Naive thymus-derived CD4-positive, alpha-beta T cell (primary cell): ENCODE measurements around the gene PSMD3. TPM values are rescaled to one million over a fixed set of nuclear protein-coding genes. Genes with fewer than 3 reads are reported as not detected.

ENCODE experiments used
- ATAC-seq: fragments of 150-1000 bp; cut with Tn5 transposase; 2 replicates; pipeline ENCODE4 v1.10.0; 2021; ENCODE audit warnings: mild to moderate bottlenecking, moderate library complexity
- CTCF ChIA-PET: fragments of 350-600 bp; sonication (Branson Sonifier 250); formaldehyde crosslinking; loops from one replicate; lab custom pipeline; 2021; ENCODE audit warnings: antibody characterized with exemption; lab: Charles Lee
- POLR2A ChIA-PET: fragments of 350-600 bp; sonication (Branson Sonifier 250); formaldehyde crosslinking; loops from one replicate; lab custom pipeline; 2021; ENCODE audit warnings: antibody characterized with exemption, inconsistent platforms; lab: Charles Lee
- DNase-seq, 9 donors: peaks; one replicate each; pipeline versions ENCODE4 v3.0.0 to v3.0.0-alpha.2; 2020 to 2022; ENCODE audit warnings: mixed read lengths in 1 of 9
- H3K27ac ChIP-seq: one replicate; pipeline ENCODE4 v1.7.0; 2013; ENCODE audit warnings: mild to moderate bottlenecking, low read depth, low read length, moderate library complexity
- H3K27me3 ChIP-seq, 2 donors: one replicate each; pipeline ENCODE4 v1.7.0; 2013; ENCODE audit warnings: low read length in 2 of 2, mild to moderate bottlenecking in 2 of 2, moderate library complexity in 2 of 2; ENCODE audit not compliant: control insufficient read depth in 2 of 2, insufficient read depth in 2 of 2
- H3K36me3 ChIP-seq, 3 experiments: 1 replicate in 2 of 3; 2 replicates in 1 of 3; pipeline ENCODE4 v1.7.0; 2013; ENCODE audit warnings: low read length in 3 of 3, mild to moderate bottlenecking in 3 of 3, moderate library complexity in 1 of 3; ENCODE audit not compliant: insufficient read depth in 3 of 3, control insufficient read depth in 2 of 3
- H3K4me1 ChIP-seq, 2 donors: one replicate each; pipeline ENCODE4 v1.7.0; 2013; ENCODE audit warnings: low read length in 2 of 2, mild to moderate bottlenecking in 2 of 2, moderate library complexity in 1 of 2; ENCODE audit not compliant: control insufficient read depth in 2 of 2, insufficient read depth in 2 of 2
- H3K4me3 ChIP-seq: 2 replicates; pipeline ENCODE4 v1.7.0; 2013; ENCODE audit warnings: mild to moderate bottlenecking, low read length
- H3K9me3 ChIP-seq, 3 experiments: 1 replicate in 2 of 3; 2 replicates in 1 of 3; pipeline ENCODE4 v1.7.0; 2013; ENCODE audit warnings: low read length in 3 of 3; ENCODE audit not compliant: control insufficient read depth in 2 of 3
- H3K27ac Mint-ChIP-seq, 9 donors: one replicate each; pipeline ENCODE4 v1.8.0; 2020 to 2022; ENCODE audit warnings: mixed read lengths in 9 of 9, mild to moderate bottlenecking in 8 of 9, moderate library complexity in 5 of 9, inconsistent platforms in 2 of 9
- H3K27me3 Mint-ChIP-seq, 5 donors: one replicate each; pipeline ENCODE4 v1.8.0; 2021 to 2022; ENCODE audit warnings: mixed read lengths in 5 of 5, mild to moderate bottlenecking in 1 of 5
- H3K36me3 Mint-ChIP-seq, 5 donors: one replicate each; pipeline ENCODE4 v1.8.0; 2020 to 2022; ENCODE audit warnings: mixed read lengths in 5 of 5, mild to moderate bottlenecking in 3 of 5, inconsistent platforms in 1 of 5
- H3K4me1 Mint-ChIP-seq, 7 donors: one replicate each; pipeline ENCODE4 v1.8.0; 2020 to 2022; ENCODE audit warnings: mixed read lengths in 7 of 7, mild to moderate bottlenecking in 3 of 7, inconsistent platforms in 1 of 7
- H3K4me3 Mint-ChIP-seq, 10 donors: one replicate each; pipeline ENCODE4 v1.8.0; 2020 to 2022; ENCODE audit warnings: mild to moderate bottlenecking in 10 of 10, mixed read lengths in 10 of 10, moderate library complexity in 6 of 10, inconsistent platforms in 2 of 10
- H3K9me3 Mint-ChIP-seq, 11 donors: one replicate each; pipeline ENCODE4 v1.8.0; 2020 to 2022; ENCODE audit warnings: mixed read lengths in 11 of 11, mild to moderate bottlenecking in 4 of 11, inconsistent platforms in 1 of 11, moderate library complexity in 1 of 11
- intact Hi-C, 2 donors: fragments of 100-400 bp; cut with micrococcal nuclease; formaldehyde crosslinking; loops; one replicate each; pipeline ENCODE4 v1.15.1; 2023
- polyA plus RNA-seq, 2 donors: library from polyadenylated mRNA; unstranded; fragments of 300-500 nt; fragmentation: Illumina TruSeq; gene quantifications; one replicate each; pipeline ENCODE4 v1.2.3, GENCODE V29; 2021
- total RNA-seq, 6 experiments: library from RNA in 5 of 6; stranded (reverse) in 5 of 6; gene quantifications; 1 replicate in 5 of 6; 2 replicates in 1 of 6; pipeline ENCODE4 v1.2.3 and lab custom pipeline; 2021 to 2026

Gene PSMD3
- total and polyA plus RNA-seq, 7 experiments from 2014 or later: 44.6 to 111 (median 66.5) TPM

GRCh38 chr17:39954876-39955275 lies 25.7 kb upstream of the PSMD3 start:
- Mint-ChIP-seq H3K4me3 (peak overlapping the region in 3 of 10 donors; percentile 17 to 45 (median 42)), H3K4me1 (peaks cover 7 to 38% (median 20%) of the 10 kb centered on the region in 7 donors), H3K27ac (peak overlapping the region in 2 of 9 donors; percentile 55 to 56), H3K36me3 (no peaks in the 10 kb centered on the region), H3K27me3 (peaks cover 0 to 11% (median 0%) of the 10 kb centered on the region in 5 donors), H3K9me3 (no peaks in the 10 kb centered on the region)
- ATAC-seq (no peak), DNase-seq (no peak)
- intact Hi-C loops: no loop called here
- Histone ChIP-seq H3K9me3 (no peaks in the 10 kb centered on the region), H3K27me3 (no peaks in the 10 kb centered on the region), H3K27ac (no peak overlapping the region), H3K36me3 (no peaks in the 10 kb centered on the region), H3K4me1 (peaks cover 5 to 19% of the 10 kb centered on the region in 2 donors), H3K4me3 (no peak overlapping the region)
- POLR2A ChIA-PET: interaction anchor here (1.4 to 3.6 kb wide), 3 partner anchors 25 to 28 kb away, joined by 3 to 21 read pairs (median 13); partner anchors contain the start of genes LRRC3C, ORMDL3 and PSMD3
- CTCF ChIA-PET: interaction anchor here (0.6 to 5.3 kb wide), 4 partner anchors 10 to 321 kb away, joined by 3 to 41 read pairs (median 6); partner anchors contain the start of gene PSMD3

- Histone ChIP-seq H3K9me3 (no peaks in the 10 kb centered on the region), H3K36me3 (no peaks in the 10 kb centered on the region), H3K4me3 (no peak overlapping the region), H3K27me3 (no peaks in the 10 kb centered on the region), H3K4me1 (peaks cover 5 to 19% of the 10 kb centered on the region in 2 donors), H3K27ac (no peak overlapping the region)
- ATAC-seq (no peak), DNase-seq (no peak)
- no peaks in the 10 kb centered on the region for H3K9me3 Mint-ChIP-seq
- H3K27me3 Mint-ChIP-seq: peaks cover 0 to 9% (median 0%) of the 10 kb centered on the region in 5 donors
- H3K4me3 Mint-ChIP-seq: peak overlapping the region in 1 of 10 donors; percentile 26
- peaks cover 7 to 33% (median 23%) of the 10 kb centered on the region in 7 donors for H3K4me1 Mint-ChIP-seq
- ChIA-PET POLR2A (interaction anchor here (3.6 kb wide), 1 partner anchor 24 kb away, joined by 21 read pairs; the partner anchor contains the start of gene PSMD3), CTCF (interaction anchor here (0.8 to 5.3 kb wide), 2 partner anchors 24 to 58 kb away, joined by 5 to 41 read pairs; partner anchors contain the start of gene PSMD3)
- H3K36me3 Mint-ChIP-seq: no peaks in the 10 kb centered on the region
- peak overlapping the region in 1 of 9 donors; percentile 55 for H3K27ac Mint-ChIP-seq
- intact Hi-C loops: no loop called here
Measured at GRCh38 chr17:39955726-39956225, 24.8 kb upstream of the PSMD3 start.

GRCh38 chr17:39960524-39961041 lies 20.0 kb upstream of the PSMD3 start:
- ChIA-PET POLR2A (no interaction called here), CTCF (interaction anchor here (0.7 to 1.3 kb wide), 2 partner anchors 13 to 20 kb away, joined by 3 to 6 read pairs; partner anchors contain the start of gene PSMD3)
- Mint-ChIP-seq H3K4me1 (peaks cover 15 to 45% (median 33%) of the 10 kb centered on the region in 7 donors), H3K27me3 (peaks cover 0 to 14% (median 0%) of the 10 kb centered on the region in 5 donors), H3K27ac (peak overlapping the region in 2 of 9 donors; percentile 29 to 76), H3K4me3 (peak overlapping the region in 1 of 10 donors; percentile 24), H3K36me3 (no peaks in the 10 kb centered on the region), H3K9me3 (no peaks in the 10 kb centered on the region)
- intact Hi-C loops: loop anchor here in 1 of 2 donors (5.0 kb wide), 1 partner anchor 338 kb away; no protein-coding TSS in a partner anchor
- ATAC-seq (no peak), DNase-seq (no peak)
- Histone ChIP-seq H3K9me3 (no peaks in the 10 kb centered on the region), H3K36me3 (no peaks in the 10 kb centered on the region), H3K27me3 (no peaks in the 10 kb centered on the region), H3K4me1 (peaks cover 13 to 28% of the 10 kb centered on the region in 2 donors), H3K27ac (no peak overlapping the region), H3K4me3 (no peak overlapping the region)

- no peak for ATAC-seq
- Histone ChIP-seq H3K27me3 (no peaks in the 10 kb centered on the region), H3K9me3 (no peaks in the 10 kb centered on the region), H3K36me3 (no peaks in the 10 kb centered on the region), H3K4me3 (no peak within 1 kb of the TSS), H3K4me1 (peaks cover 13 to 28% of the 10 kb centered on the region in 2 donors), H3K27ac (no peak within 1 kb of the TSS)
- CTCF ChIA-PET: interaction anchor here (0.6 to 1.1 kb wide), 3 partner anchors 265 to 1077 kb away, joined by 3 to 4 read pairs (median 4); no protein-coding TSS in a partner anchor
- intact Hi-C loops: loop anchor here in 1 of 2 donors (5.0 kb wide), 1 partner anchor 340 kb away; no protein-coding TSS in a partner anchor
- Mint-ChIP-seq H3K4me1 (peaks cover 19 to 52% (median 37%) of the 10 kb centered on the region in 7 donors), H3K4me3 (peak within 1 kb of the TSS in 9 of 10 donors; percentile 2 to 66 (median 48)), H3K9me3 (no peaks in the 10 kb centered on the region), H3K27ac (peak within 1 kb of the TSS in 8 of 9 donors; percentile 40 to 96 (median 76)), H3K36me3 (peaks cover 0 to 5% (median 0%) of the 10 kb centered on the region in 5 donors), H3K27me3 (peaks cover 0 to 16% (median 0%) of the 10 kb centered on the region in 5 donors)
- DNase-seq: no peak
- POLR2A ChIA-PET: interaction anchor here (1.1 to 1.5 kb wide), 2 partner anchors 17 to 21 kb away, joined by 3 to 10 read pairs; partner anchors contain the start of gene PSMD3
Measured at GRCh38 chr17:39962642-39963220, 17.9 kb upstream of the PSMD3 start, which contains the start of gene GSDMA. GSDMA (plus strand) TSS chr17:39963004; CDS start chr17:39965688, 2,684 bp downstream.

- DNase-seq (peak in 4 of 9 donors; percentile 23 to 40 (median 28)), ATAC-seq (no peak)
- ChIA-PET CTCF (interaction anchor here (0.7 to 1.7 kb wide), 3 partner anchors 9 to 98 kb away, joined by 3 read pairs; partner anchors contain the start of gene PSMD3), POLR2A (interaction anchor here (1.5 kb wide), 1 partner anchor 10 kb away, joined by 3 read pairs; no protein-coding TSS in a partner anchor)
- Histone ChIP-seq H3K4me3 (no peak overlapping the region), H3K9me3 (no peaks in the 10 kb centered on the region), H3K4me1 (peaks cover 13 to 28% of the 10 kb centered on the region in 2 donors), H3K36me3 (no peaks in the 10 kb centered on the region), H3K27ac (no peak overlapping the region), H3K27me3 (no peaks in the 10 kb centered on the region)
- Mint-ChIP-seq H3K9me3 (no peaks in the 10 kb centered on the region), H3K27me3 (peaks cover 0 to 16% (median 0%) of the 10 kb centered on the region in 5 donors), H3K4me3 (peak overlapping the region in 9 of 10 donors; percentile 2 to 66 (median 39)), H3K36me3 (peaks cover 0 to 5% (median 0%) of the 10 kb centered on the region in 5 donors), H3K4me1 (peaks cover 16 to 51% (median 35%) of the 10 kb centered on the region in 7 donors), H3K27ac (peak overlapping the region in 8 of 9 donors; percentile 40 to 96 (median 69))
- intact Hi-C loops: loop anchor here (1.0 to 5.0 kb wide), 2 partner anchors 16 to 342 kb away; partner anchors contain the start of gene PSMD3 (in 1 of the 2)
Measured at GRCh38 chr17:39963829-39964228, 16.8 kb upstream of the PSMD3 start.
